Progenitor cell of endocrine pancreas (in vitro differentiated cells): ENCODE measurements around the gene FOXP1. TPM values are rescaled to one million over a fixed set of nuclear protein-coding genes. Genes with fewer than 3 reads are reported as not detected.

Experiments used
- DNase-seq: peaks from one replicate; pipeline ENCODE4 v3.0.0; 2021; ENCODE audit warnings: low spot score; ENCODE audit not compliant: unreplicated experiment
- H3K27ac Mint-ChIP-seq: 2 replicates; pipeline ENCODE4 v1.8.0; 2021; ENCODE audit warnings: mild to moderate bottlenecking, moderate library complexity, mixed read lengths
- H3K27me3 Mint-ChIP-seq: 2 replicates; pipeline ENCODE4 v1.8.0; 2021; ENCODE audit warnings: mixed read lengths
- H3K36me3 Mint-ChIP-seq: 2 replicates; pipeline ENCODE4 v1.8.0; 2022; ENCODE audit warnings: mixed read lengths; ENCODE audit not compliant: insufficient read depth
- H3K4me1 Mint-ChIP-seq: 2 replicates; pipeline ENCODE4 v1.8.0; 2021; ENCODE audit warnings: low read depth, mixed read lengths
- H3K4me3 Mint-ChIP-seq: 2 replicates; pipeline ENCODE4 v1.8.0; 2021; ENCODE audit warnings: low read depth, mild to moderate bottlenecking, moderate library complexity, mixed read lengths
- H3K9me3 Mint-ChIP-seq: 2 replicates; pipeline ENCODE4 v1.8.0; 2021; ENCODE audit warnings: low read depth, mixed read lengths
- total RNA-seq: library from RNA; stranded (reverse); gene quantifications from 2 replicates; pipeline ENCODE4 v1.2.1, GENCODE V29; 2021
- TF ChIP-seq, protein P1 (sequence below): fragments of 200-600 bp; sonication (generic); IDR thresholded peaks from one replicate; pipeline ENCODE4 v1.5.0; 2021; ENCODE audit warnings: antibody characterized with exemption, mild to moderate bottlenecking; ENCODE audit not compliant: unreplicated experiment

FOXP1 gene
- total RNA-seq, 1 donor from 2014 or later: 242 TPM

DNA sequence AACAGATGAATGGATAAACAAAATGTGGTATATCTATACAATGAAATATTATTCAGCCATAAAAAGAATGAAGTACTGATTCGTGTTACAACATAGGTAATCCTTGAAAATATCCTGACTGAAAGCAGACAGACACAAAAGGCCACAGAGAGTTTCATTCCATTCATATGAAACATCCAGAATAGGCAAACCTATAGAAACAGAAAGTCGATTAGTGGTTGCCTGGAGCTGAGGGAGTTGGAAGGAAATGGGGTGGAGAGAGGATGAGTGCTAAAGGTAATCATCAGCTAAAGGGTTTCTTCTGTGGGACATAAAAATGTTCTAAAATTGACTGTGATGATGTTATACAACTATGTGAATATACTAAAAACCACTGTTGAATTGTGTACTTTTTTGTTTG, 22.9 kb downstream of the FOXP1 start:
- Mint-ChIP-seq H3K4me1 (peaks cover 15% of the 10 kb centered on the region), H3K36me3 (peaks cover 28% of the 10 kb centered on the region), H3K27me3 (no peaks in the 10 kb centered on the region), H3K9me3 (peaks cover 3% of the 10 kb centered on the region), H3K4me3 (no peak overlapping the region), H3K27ac (no peak overlapping the region)
- TF ChIP-seq, protein P1, sequence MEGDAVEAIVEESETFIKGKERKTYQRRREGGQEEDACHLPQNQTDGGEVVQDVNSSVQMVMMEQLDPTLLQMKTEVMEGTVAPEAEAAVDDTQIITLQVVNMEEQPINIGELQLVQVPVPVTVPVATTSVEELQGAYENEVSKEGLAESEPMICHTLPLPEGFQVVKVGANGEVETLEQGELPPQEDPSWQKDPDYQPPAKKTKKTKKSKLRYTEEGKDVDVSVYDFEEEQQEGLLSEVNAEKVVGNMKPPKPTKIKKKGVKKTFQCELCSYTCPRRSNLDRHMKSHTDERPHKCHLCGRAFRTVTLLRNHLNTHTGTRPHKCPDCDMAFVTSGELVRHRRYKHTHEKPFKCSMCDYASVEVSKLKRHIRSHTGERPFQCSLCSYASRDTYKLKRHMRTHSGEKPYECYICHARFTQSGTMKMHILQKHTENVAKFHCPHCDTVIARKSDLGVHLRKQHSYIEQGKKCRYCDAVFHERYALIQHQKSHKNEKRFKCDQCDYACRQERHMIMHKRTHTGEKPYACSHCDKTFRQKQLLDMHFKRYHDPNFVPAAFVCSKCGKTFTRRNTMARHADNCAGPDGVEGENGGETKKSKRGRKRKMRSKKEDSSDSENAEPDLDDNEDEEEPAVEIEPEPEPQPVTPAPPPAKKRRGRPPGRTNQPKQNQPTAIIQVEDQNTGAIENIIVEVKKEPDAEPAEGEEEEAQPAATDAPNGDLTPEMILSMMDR: no peak
- no peak for DNase-seq

DNA sequence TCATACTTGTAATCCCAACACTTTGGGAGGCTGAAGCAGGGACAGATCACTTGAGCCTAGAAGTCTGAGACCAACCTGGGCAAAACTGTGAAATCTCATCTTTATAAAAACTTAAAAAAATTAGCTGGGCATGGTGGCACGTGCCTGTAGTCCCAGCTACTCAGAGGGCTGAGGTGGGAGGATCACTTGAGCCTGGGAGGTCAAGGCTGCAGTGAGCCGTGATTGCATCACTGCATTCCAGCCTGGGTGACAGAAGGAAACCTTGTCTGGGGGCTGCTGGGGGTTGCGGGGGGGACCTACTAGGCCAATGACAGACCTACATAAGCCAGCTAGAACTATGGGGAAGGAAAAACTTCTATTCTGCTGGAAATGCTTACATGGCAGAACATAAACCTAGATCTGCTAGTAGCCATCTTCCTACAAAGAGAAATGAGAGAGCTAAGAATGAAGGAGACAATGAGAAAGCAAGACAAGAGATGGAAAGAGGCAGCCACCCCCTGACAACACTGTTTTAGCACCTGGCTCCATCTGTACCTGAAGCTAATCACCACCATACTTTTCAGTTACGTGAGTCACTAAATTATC, 23.9 kb downstream of the FOXP1 start:
- H3K4me1 Mint-ChIP-seq: peaks cover 8% of the 10 kb centered on the region
- DNase-seq: no peak
- H3K36me3 Mint-ChIP-seq: peaks cover 25% of the 10 kb centered on the region
- H3K27ac Mint-ChIP-seq: no peak overlapping the region
- TF ChIP-seq, protein P1: no peak
- no peaks in the 10 kb centered on the region for H3K27me3 Mint-ChIP-seq
- no peak overlapping the region for H3K4me3 Mint-ChIP-seq
- H3K9me3 Mint-ChIP-seq: peaks cover 3% of the 10 kb centered on the region

DNA sequence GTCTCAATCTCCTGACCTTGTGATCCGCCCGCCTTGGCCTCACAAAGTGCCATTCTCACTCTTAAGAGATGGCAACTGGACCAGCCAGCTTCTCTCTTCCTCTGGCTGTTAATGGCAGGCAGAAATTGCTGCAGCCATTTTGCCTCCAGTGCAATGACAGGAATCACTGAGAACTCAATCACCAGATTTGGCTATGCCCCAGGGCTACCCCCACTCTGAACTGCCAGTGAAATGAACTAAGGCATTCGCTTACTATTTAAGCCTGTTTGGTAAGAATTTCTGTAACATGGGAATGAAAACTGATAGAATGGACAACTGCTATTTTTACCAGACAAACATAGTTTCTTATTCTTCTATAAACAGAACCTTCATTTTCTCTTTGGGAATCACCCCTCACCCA, 24.5 kb downstream of the FOXP1 start:
- Mint-ChIP-seq H3K9me3 (peaks cover 3% of the 10 kb centered on the region), H3K27ac (no peak overlapping the region), H3K4me1 (peaks cover 3% of the 10 kb centered on the region), H3K4me3 (no peak overlapping the region), H3K36me3 (peaks cover 20% of the 10 kb centered on the region), H3K27me3 (no peaks in the 10 kb centered on the region)
- no peak for DNase-seq
- TF ChIP-seq, protein P1: no peak

DNA sequence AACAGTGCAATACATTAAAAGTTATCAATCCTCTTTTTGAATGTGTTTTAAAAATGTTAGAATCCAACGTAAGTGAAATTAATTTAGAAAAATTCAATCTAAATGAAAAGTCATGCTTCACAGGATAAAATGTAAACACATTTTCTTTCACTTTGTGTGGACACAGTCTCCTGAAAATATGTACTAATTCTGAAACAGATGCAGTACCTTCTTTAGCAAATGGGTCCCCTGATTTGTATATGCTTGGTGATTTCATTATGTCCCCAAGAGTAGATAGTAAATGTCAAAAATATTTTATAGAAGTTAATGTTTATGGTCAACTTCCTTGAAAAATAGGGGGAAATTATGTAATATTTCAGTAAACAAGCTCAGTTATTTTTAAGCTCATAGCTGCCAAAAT, 28.9 kb downstream of the FOXP1 start:
- DNase-seq: no peak
- peaks cover 13% of the 10 kb centered on the region for H3K36me3 Mint-ChIP-seq
- H3K4me3 Mint-ChIP-seq: no peak overlapping the region
- no peak overlapping the region for H3K27ac Mint-ChIP-seq
- TF ChIP-seq, protein P1: no peak
- H3K4me1 Mint-ChIP-seq: no peaks in the 10 kb centered on the region
- H3K27me3 Mint-ChIP-seq: no peaks in the 10 kb centered on the region
- H3K9me3 Mint-ChIP-seq: no peaks in the 10 kb centered on the region

DNA sequence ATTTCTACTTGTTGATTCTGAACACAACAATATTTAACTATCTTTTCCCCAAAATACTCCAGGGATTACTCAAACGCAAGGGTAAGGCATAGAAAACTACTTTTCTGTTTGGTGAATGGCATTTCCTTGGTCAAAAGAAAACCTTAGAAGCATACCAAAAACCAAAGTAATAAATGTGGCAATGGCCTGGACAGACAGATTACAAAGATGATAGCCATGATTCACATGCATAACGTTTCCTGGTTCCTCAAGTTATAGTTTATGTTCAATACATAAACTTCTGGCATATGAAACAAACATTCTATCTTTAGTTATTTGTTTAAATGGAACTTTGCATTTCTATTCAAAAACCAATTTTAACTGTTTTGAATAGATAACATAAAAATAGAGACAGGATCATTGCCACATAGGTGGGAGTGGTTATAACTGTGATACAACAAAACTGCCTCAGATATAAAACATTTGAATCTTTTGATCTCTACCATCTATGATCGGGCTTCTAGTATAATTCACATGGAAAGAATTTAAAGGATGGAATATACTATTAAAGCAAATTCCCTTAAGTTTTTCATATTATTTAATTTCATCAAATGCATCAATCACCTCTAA, 32.1 kb downstream of the FOXP1 start:
- Mint-ChIP-seq H3K9me3 (no peaks in the 10 kb centered on the region), H3K4me3 (no peak overlapping the region), H3K36me3 (peaks cover 1% of the 10 kb centered on the region), H3K4me1 (peaks cover 9% of the 10 kb centered on the region), H3K27me3 (no peaks in the 10 kb centered on the region), H3K27ac (no peak overlapping the region)
- no peak for DNase-seq
- TF ChIP-seq, protein P1: no peak
